Activated B cell treated with CpG ODN at 0.5 μM for 24 hours (primary cell): ENCODE data around the gene ACOT11. TPM values are rescaled to one million over a fixed set of nuclear protein-coding genes. Genes with fewer than 3 reads are reported as not detected.

Experiments used
- ATAC-seq: fragments of 200-7000 bp; cut with Tn5 transposase; one replicate; pipeline ENCODE4 v1.10.0; 2021; ENCODE audit warnings: low read depth, mild to moderate bottlenecking, moderate library complexity
- CTCF ChIA-PET: fragments of 350-600 bp; sonication (Branson Sonifier 250); formaldehyde crosslinking; loops from one replicate; lab custom pipeline; 2021; ENCODE audit warnings: antibody characterized with exemption; lab: Charles Lee
- POLR2A ChIA-PET: fragments of 350-600 bp; sonication (Branson Sonifier 250); formaldehyde crosslinking; loops from one replicate; lab custom pipeline; 2021; ENCODE audit warnings: antibody characterized with exemption; lab: Charles Lee
- DNase-seq: peaks from one replicate; pipeline ENCODE4 v3.0.0; 2022
- H3K27ac Mint-ChIP-seq: one replicate; pipeline ENCODE4 v1.8.0; 2020; ENCODE audit warnings: mixed read lengths
- H3K27me3 Mint-ChIP-seq: one replicate; pipeline ENCODE4 v1.8.0; 2021; ENCODE audit warnings: mixed read lengths
- H3K36me3 Mint-ChIP-seq: one replicate; pipeline ENCODE4 v1.8.0; 2021; ENCODE audit warnings: low read depth, mixed read lengths
- H3K4me1 Mint-ChIP-seq: one replicate; pipeline ENCODE4 v1.8.0; 2021; ENCODE audit warnings: mixed read lengths
- H3K4me3 Mint-ChIP-seq: one replicate; pipeline ENCODE4 v1.8.0; 2020; ENCODE audit warnings: mild to moderate bottlenecking, mixed read lengths
- H3K9me3 Mint-ChIP-seq: one replicate; pipeline ENCODE4 v1.8.0; 2020; ENCODE audit warnings: mixed read lengths
- intact Hi-C: fragments of 100-400 bp; cut with micrococcal nuclease; formaldehyde crosslinking; loops from one replicate; pipeline ENCODE4 v1.15.1; 2024
- total RNA-seq: library from RNA; stranded (reverse); gene quantifications from 2 replicates; pipeline ENCODE4 v1.2.3, GENCODE V29; 2022
- TF ChIP-seq, protein P1 (sequence below): fragments of 200-600 bp; IDR thresholded peaks from one replicate; pipeline ENCODE4 v1.8.0; 2022; ENCODE audit warnings: antibody characterized with exemption, mild to moderate bottlenecking

Gene ACOT11
- total RNA-seq, 1 donor from 2014 or later, result 0.16 TPM

- CTCF ChIA-PET, result interaction anchor here (0.6 kb wide), 1 partner anchor 47 kb away, joined by 3 read pairs; no protein-coding TSS in a partner anchor
- Mint-ChIP-seq H3K9me3 (peaks cover 7% of the 10 kb centered on the region), H3K36me3 (no peaks in the 10 kb centered on the region), H3K4me3 (no peak overlapping the region), H3K27ac (no peak overlapping the region), H3K4me1 (no peaks in the 10 kb centered on the region), H3K27me3 (peaks cover 16% of the 10 kb centered on the region)
- DNase-seq, result no peak
- intact Hi-C loops, result no loop called here
- POLR2A ChIA-PET, result no interaction called here
- TF ChIP-seq, protein P1, sequence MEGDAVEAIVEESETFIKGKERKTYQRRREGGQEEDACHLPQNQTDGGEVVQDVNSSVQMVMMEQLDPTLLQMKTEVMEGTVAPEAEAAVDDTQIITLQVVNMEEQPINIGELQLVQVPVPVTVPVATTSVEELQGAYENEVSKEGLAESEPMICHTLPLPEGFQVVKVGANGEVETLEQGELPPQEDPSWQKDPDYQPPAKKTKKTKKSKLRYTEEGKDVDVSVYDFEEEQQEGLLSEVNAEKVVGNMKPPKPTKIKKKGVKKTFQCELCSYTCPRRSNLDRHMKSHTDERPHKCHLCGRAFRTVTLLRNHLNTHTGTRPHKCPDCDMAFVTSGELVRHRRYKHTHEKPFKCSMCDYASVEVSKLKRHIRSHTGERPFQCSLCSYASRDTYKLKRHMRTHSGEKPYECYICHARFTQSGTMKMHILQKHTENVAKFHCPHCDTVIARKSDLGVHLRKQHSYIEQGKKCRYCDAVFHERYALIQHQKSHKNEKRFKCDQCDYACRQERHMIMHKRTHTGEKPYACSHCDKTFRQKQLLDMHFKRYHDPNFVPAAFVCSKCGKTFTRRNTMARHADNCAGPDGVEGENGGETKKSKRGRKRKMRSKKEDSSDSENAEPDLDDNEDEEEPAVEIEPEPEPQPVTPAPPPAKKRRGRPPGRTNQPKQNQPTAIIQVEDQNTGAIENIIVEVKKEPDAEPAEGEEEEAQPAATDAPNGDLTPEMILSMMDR, result no peak
- ATAC-seq, result no peak
Observed at GRCh38 chr1:54640361-54640760, 92.3 kb downstream of the ACOT11 start.

DNA sequence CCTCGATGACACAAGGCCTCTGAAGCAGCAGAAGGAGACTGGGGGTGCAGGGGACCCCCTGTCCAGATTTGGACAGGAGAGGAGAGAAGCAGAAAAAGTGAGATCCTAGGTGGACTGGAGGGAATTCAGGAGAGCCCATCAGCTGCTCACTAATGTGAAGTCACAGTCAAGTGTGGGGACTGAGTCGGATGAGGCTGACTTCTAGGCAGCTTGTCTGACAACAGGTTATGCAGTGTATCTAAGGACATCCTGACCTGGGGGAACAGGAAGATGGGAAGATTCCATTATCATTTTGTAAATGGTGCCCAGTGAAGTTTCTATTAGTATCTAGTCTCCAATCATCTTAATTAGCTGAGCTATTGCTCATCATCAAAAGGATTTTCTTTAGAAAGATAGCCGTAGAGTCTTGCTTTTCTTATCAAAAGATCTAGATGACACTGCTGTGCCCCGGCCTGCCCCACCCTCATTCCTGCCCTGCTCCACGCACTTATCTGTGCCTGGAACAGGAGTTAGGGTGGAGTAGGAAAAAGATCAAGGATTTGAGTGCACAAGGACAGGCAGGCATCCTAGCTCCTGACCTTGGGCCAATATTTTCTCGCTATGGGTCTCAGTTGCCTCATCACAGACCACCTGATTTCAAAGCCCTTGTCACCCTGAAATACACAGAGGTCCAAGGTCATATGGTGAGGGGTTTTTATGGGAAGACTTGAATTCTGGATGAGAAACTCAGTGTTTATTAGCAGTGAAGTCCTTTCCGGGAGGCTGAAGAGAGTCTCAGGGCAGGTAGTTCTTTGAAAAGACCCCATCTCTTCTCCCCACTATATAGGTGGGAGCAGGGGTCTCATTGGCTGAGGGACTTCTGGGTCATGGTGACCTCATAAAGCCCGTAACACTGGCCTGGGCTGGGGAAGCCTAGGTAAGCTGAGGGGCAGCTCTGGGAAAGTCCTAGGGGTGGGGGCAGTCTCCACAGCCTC is 93.1 kb downstream of the ACOT11 start, which contains the start of gene MROH7:
Gene MROH7 (plus strand): TSS at position 924 of the 974 bp plus-strand sequence. CDS start 11,141 bp downstream, outside the sequence.
- CTCF ChIA-PET, result no interaction called here
- H3K27ac Mint-ChIP-seq, result no peak within 1 kb of the TSS

DNA sequence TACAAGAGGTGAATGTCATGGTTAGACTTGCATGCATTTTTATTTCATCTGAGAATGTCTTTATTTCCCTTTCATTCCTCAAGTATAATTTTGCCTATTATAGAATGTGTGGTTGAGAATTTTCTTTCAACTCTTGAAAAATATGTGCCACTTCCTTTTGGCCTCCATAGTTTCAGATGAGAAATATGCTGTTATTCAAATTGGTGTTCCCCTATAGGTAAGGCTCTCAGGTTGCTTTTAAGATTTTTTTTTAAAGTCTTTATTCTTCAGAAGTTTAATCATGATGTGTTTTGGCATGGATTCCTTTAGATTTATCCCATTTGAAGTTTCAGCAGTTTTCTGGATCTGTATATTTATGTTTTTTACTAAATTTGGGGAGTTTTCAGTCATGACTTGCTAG is 95.7 kb downstream of the ACOT11 start:
- H3K36me3 Mint-ChIP-seq, result no peaks in the 10 kb centered on the region
- intact Hi-C loops, result no loop called here
- ATAC-seq (no peak), DNase-seq (no peak)
- H3K9me3 Mint-ChIP-seq, result peaks cover 7% of the 10 kb centered on the region
- H3K27me3 Mint-ChIP-seq, result peaks cover 9% of the 10 kb centered on the region
- H3K4me3 Mint-ChIP-seq, result no peak overlapping the region
- POLR2A ChIA-PET, result no interaction called here
- H3K4me1 Mint-ChIP-seq, result no peaks in the 10 kb centered on the region
- CTCF ChIA-PET, result no interaction called here
- TF ChIP-seq, protein P1, result no peak
- no peak overlapping the region for H3K27ac Mint-ChIP-seq

More for the DNA sequence above, 93.1 kb downstream of the ACOT11 start, which contains the start of gene MROH7:
- no peaks in the 10 kb centered on the region for H3K36me3 Mint-ChIP-seq
- DNase-seq (no peak), ATAC-seq (no peak)
- POLR2A ChIA-PET, result interaction anchor here (0.5 kb wide), 1 partner anchor 293 kb away, joined by 3 read pairs; no protein-coding TSS in a partner anchor
- intact Hi-C loops, result no loop called here
- peaks cover 7% of the 10 kb centered on the region for H3K9me3 Mint-ChIP-seq
- H3K27me3 Mint-ChIP-seq, result peaks cover 11% of the 10 kb centered on the region
- TF ChIP-seq, protein P1, result no peak
- no peak within 1 kb of the TSS for H3K4me3 Mint-ChIP-seq
- no peaks in the 10 kb centered on the region for H3K4me1 Mint-ChIP-seq

DNA sequence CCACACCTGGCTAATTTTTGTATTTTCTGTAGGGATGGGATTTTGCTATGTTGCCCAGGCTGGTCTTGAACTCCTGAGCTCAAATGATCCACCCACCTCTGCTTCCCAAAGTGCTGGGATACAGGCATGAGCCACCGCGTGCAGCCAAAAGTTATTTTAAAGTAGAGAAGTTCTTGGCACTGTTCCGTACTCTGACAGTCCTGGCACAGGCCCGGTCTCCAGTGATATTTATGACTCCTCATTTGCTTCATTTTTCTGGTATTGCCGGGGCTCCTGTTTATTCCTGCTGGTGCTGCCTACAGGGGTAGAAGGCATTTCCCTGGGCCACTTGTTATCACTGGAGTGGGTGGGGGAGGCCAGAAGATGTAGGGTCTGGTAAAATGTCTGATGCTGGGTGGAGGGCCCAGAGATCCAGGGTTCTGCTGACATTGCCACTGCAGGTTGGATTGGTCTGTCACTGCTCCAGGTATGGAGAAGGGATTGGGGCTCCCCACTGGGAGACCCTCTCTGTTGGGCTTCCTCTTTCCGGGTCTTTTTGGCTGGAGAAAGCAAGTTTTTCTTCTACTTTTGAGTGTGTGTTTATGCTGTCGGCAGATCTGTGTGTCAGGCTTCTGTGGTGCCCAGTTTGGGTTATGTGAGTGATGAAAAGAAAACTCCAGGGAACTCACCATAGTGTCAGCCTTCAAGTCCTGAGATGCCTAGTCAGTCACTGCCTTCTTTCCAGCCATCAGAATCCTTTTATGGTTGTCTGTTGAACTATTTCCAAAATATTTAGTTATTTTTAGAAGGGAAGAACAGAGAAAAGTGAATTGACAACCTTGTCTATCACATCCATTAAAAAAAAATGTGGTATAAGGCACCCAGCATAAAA is 98.0 kb downstream of the ACOT11 start:
- Mint-ChIP-seq H3K4me3 (no peak overlapping the region), H3K36me3 (no peaks in the 10 kb centered on the region), H3K4me1 (no peaks in the 10 kb centered on the region), H3K9me3 (peaks cover 7% of the 10 kb centered on the region), H3K27ac (no peak overlapping the region), H3K27me3 (peaks cover 10% of the 10 kb centered on the region)
- POLR2A ChIA-PET, result no interaction called here
- intact Hi-C loops, result no loop called here
- TF ChIP-seq, protein P1, result no peak
- CTCF ChIA-PET, result no interaction called here
- DNase-seq (no peak), ATAC-seq (no peak)
